Measurements from ENCODE around the gene CENPO.

CENPO gene

DNA sequence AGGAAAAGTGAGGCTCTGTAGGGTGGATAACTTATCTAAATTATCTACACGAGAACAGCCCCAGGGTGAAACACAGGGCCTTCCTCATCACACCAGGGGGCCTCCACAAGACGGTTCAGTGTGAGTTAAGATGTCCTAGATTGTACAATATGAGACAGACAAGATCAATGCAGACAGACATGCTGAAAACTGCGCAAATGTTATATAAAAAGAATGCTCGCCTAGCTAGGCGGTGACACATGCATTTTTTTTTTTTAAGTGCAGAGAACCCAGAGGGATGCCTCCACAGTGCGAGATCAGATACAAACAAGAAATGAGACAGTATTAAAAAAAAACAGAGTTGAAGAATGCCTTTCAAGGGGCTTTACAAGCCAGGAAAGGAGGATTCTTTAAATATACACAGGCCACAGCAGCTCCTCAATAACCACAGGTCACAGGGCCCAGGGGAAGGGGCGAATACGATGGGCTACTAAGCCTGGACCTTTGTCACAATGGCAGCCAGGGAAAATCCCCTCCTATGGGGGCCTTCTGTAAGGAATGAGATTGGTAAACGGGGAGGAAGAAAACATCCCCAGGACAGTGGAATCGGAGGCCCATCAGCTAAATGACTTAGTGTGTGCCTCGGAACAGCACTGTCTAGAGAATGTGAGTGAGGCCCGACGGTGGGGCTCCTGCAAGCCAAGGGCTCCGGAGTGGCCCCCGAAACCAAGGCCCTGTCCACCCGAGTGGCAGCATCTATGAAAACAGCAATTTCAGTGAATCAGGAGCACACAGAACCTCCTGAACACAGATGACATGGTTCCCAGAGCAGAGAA lies 77.9 kb downstream of the CENPO start:
- in situ Hi-C loops (cut with MboI; ENCODE audit: low pct_unique_long_range_greater_than_20kb, low sequenced_read_pairs, unreplicated experiment), result no loop called here
- TF ChIP-seq CTCF (IDR thresholded peaks at IDR 0.05; ENCODE audit: extremely low read depth, insufficient read depth, missing control alignments), result no peak
- DNase-seq (ENCODE audit: low spot score), result no peak

DNA sequence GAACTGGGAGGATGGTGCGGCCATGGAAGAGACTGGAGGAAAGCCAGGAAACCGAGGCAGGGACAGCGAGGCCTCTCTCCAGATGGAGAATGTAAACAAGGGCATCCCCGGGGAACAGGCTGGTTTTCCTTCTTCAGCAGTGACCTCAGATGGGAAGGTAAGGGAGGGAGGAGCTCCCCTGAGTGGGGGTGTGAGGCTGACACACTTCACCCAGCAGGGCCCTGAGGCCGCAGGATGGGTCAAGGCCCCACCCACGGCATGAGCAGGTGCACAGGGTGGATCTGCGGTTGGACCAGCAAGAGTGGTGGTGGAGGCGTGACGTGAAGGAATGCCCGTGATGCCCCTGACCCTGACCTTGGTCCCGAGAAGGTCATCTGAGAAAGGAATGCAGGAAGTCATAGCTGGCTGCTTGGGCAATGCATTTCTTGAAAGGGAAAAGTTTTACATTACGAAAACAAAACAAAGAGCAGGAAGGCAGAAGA lies 78.7 kb downstream of the CENPO start:
- no peak for TF ChIP-seq CTCF (IDR thresholded peaks at IDR 0.05; ENCODE audit: extremely low read depth, insufficient read depth, missing control alignments)
- no peak for DNase-seq (ENCODE audit: low spot score)
- in situ Hi-C loops (cut with MboI; ENCODE audit: low pct_unique_long_range_greater_than_20kb, low sequenced_read_pairs, unreplicated experiment), result no loop called here
